Measurements from ENCODE around the gene P3R3URF. TPM values are rescaled to one million over a fixed set of nuclear protein-coding genes. Genes with fewer than 3 reads are reported as not detected.

The P3R3URF gene
- total and polyA plus RNA-seq, 9 of the 15 experiments (the other 6 are each of a cell fraction or from before 2014, with no cell fraction given), result not detected

DNA sequence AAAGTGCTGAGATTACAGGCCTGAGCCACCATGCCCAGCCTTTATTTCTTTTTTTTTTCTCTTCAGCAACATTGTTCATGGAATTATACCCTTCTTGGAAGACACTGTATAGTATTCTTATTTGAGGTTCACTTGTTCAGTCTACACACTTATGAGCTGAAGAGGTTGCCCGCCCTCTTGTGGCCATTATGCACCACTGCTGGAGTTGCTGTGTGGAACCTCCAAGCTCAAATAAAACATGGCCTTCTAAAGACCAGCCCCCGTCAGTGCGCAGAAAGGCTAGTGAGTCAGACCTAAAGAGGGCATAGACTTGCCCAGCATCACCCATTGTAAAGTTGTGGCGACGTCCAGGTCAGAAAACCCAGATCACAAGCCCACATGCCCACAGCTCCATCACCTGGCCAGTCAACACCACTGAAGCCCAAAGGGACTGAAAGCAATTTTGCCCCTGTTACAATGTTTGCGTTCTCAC, 47.2 kb upstream of the P3R3URF start (continued):
- TF ChIP-seq HDAC6 (IDR thresholded peaks at IDR 0.05; ENCODE audit: low read depth, low read length), result no peak
- no peak for TF ChIP-seq ETS2 (tag; IDR thresholded peaks at IDR 0.05; ENCODE audit: borderline replicate concordance, poor library complexity, severe bottlenecking)
- TF ChIP-seq DACH1 (IDR thresholded peaks at IDR 0.05; ENCODE audit: partially characterized antibody), result no peak
- no peak for TF ChIP-seq RAD51 (IDR thresholded peaks at IDR 0.05; ENCODE audit: borderline replicate concordance, low read depth)
- TF ChIP-seq ZNF395 (CRISPR knock-in tag; IDR thresholded peaks at IDR 0.05), result no peak
- TF ChIP-seq ZNF232 (CRISPR knock-in tag; IDR thresholded peaks at IDR 0.05), result no peak
- no peak for TF ChIP-seq PHF21A (IDR thresholded peaks at IDR 0.05; ENCODE audit: borderline replicate concordance, low read depth)
- TF ChIP-seq TARDBP (IDR thresholded peaks at IDR 0.05), result no peak
- TF ChIP-seq ZEB2 (IDR thresholded peaks at IDR 0.05), result peak; percentile 23; the same call in 1 of the 2 replicates
- no peak for TF ChIP-seq ZBED1 (IDR thresholded peaks at IDR 0.05)
- TF ChIP-seq POLR3A (IDR thresholded peaks at IDR 0.05; ENCODE audit: borderline replicate concordance, extremely low read depth, insufficient read depth, insufficient read length), result no peak
- no peak for TF ChIP-seq NKRF (IDR thresholded peaks at IDR 0.05; ENCODE audit: borderline replicate concordance)
- TF ChIP-seq, protein P1, sequence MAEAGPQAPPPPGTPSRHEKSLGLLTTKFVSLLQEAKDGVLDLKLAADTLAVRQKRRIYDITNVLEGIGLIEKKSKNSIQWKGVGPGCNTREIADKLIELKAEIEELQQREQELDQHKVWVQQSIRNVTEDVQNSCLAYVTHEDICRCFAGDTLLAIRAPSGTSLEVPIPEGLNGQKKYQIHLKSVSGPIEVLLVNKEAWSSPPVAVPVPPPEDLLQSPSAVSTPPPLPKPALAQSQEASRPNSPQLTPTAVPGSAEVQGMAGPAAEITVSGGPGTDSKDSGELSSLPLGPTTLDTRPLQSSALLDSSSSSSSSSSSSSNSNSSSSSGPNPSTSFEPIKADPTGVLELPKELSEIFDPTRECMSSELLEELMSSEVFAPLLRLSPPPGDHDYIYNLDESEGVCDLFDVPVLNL (CRISPR knock-in tag; IDR thresholded peaks at IDR 0.05; ENCODE audit: low read depth), result no peak
- no peak for TF ChIP-seq STAT5A (IDR thresholded peaks at IDR 0.05; ENCODE audit: borderline replicate concordance, low read length)
- TF ChIP-seq, protein P2, sequence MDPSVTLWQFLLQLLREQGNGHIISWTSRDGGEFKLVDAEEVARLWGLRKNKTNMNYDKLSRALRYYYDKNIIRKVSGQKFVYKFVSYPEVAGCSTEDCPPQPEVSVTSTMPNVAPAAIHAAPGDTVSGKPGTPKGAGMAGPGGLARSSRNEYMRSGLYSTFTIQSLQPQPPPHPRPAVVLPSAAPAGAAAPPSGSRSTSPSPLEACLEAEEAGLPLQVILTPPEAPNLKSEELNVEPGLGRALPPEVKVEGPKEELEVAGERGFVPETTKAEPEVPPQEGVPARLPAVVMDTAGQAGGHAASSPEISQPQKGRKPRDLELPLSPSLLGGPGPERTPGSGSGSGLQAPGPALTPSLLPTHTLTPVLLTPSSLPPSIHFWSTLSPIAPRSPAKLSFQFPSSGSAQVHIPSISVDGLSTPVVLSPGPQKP (CRISPR knock-in tag; IDR thresholded peaks at IDR 0.05), result no peak
- TF ChIP-seq ATF7 (IDR thresholded peaks at IDR 0.05), result 0 out of 2 replicates have a peak, but pooled peaks have one; percentile 16
- TF ChIP-seq, protein P3, sequence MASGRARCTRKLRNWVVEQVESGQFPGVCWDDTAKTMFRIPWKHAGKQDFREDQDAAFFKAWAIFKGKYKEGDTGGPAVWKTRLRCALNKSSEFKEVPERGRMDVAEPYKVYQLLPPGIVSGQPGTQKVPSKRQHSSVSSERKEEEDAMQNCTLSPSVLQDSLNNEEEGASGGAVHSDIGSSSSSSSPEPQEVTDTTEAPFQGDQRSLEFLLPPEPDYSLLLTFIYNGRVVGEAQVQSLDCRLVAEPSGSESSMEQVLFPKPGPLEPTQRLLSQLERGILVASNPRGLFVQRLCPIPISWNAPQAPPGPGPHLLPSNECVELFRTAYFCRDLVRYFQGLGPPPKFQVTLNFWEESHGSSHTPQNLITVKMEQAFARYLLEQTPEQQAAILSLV (tag; IDR thresholded peaks at IDR 0.05), result no peak
- TF ChIP-seq SAFB2 (IDR thresholded peaks at IDR 0.05; ENCODE audit: borderline replicate concordance, low read depth, low read length, severe bottlenecking), result no peak
- TF ChIP-seq PRMT5 (CRISPR knock-in tag; IDR thresholded peaks at IDR 0.05), result no peak
- TF ChIP-seq SMARCA5 (IDR thresholded peaks at IDR 0.05), result peak; percentile 2; the same call in 1 of the 2 replicates
- no peak for TF ChIP-seq DIDO1 (tag; IDR thresholded peaks at IDR 0.05; ENCODE audit: low read depth)
- TF ChIP-seq ZNF584 (CRISPR knock-in tag; IDR thresholded peaks at IDR 0.05; ENCODE audit: low read depth), result no peak
- no peak for TF ChIP-seq TAF15 (IDR thresholded peaks at IDR 0.05; ENCODE audit: low read depth, low read length)
- no peak for TF ChIP-seq SRSF3 (IDR thresholded peaks at IDR 0.05; ENCODE audit: insufficient read depth, low read length)
